ENCODE results near the gene BEST1. TPM values are rescaled to one million over a fixed set of nuclear protein-coding genes. Genes with fewer than 3 reads are reported as not detected.
"Not testable (repeated sequence)": the region's sequence is repeated elsewhere in the genome, so short reads cannot be mapped to it uniquely, and the experiment has no call there.

Gene BEST1
- total and polyA plus RNA-seq, 2 donors = 2.0 to 6.7 TPM

DNA sequence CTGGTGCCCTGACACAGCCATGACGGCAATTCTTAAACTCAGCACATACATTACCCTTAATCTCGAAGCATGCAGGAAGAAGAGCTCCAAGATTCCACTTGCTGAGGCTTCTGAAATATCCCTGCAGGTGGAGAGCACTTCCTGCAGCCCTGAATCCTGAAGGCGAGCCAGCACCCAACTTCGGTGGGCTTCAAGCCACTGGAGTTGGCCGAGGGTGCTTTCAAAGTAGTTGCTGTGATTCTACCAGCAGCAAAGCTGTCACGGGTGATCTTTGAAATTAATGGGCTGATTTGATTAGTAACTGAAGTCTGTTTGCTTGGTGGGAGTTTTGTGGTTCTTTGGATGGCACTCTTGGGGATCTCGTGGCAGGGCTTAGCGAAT, 26.3 kb downstream of the BEST1 start:
- Histone ChIP-seq H3K27ac (ENCODE audit: low read depth) (no peak overlapping the region), H3K4me3 (ENCODE audit: low read depth, low read length) (no peak overlapping the region), H3K4me1 (ENCODE audit: insufficient read depth) (peaks cover 4% of the 10 kb centered on the region), H3K36me3 (ENCODE audit: insufficient read depth) (no peaks in the 10 kb centered on the region)
- no peak for DNase-seq (ENCODE audit: extremely low spot score)
- WGBS = 93% methylated on average over 8 of the region's 8 CpGs

DNA sequence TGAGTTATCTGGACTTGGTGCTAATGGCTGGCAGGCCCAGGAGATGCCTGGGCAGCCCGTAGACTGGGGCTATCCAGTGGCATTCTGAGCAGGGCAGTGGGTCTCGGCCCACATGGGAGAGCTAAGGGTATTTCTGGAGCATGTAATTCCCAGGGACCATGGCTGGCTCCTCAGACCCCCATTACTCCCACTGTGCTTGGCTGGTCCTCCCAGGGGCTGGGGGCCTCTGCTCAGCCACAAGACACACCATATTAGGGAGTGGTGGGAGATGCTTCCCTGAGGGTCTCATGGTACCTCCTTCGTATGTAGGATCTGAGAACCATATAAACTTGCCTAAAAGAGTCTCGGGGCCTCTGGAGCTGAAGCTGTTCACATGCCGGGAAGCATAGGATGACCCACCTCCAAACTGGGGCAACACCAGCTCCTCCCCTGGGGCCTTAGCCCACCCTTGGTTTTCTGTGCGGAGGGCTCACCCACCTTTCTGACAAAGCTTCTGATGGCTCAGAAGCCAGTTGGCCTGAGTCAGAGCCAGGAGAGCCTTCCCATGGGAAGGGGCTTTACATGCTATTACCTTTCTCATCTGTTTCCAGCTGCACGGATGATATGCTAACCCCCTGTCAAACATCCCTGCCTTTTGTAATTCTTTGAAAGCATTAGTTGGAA, 26.8 kb downstream of the BEST1 start:
- Histone ChIP-seq H3K4me3 (ENCODE audit: low read depth, low read length) (no peak overlapping the region), H3K36me3 (ENCODE audit: insufficient read depth) (no peaks in the 10 kb centered on the region), H3K27ac (ENCODE audit: low read depth) (no peak overlapping the region), H3K4me1 (ENCODE audit: insufficient read depth) (peaks cover 4% of the 10 kb centered on the region)
- no peak for DNase-seq (ENCODE audit: extremely low spot score)
- 82% methylated on average over 7 of the region's 7 CpGs for WGBS

DNA sequence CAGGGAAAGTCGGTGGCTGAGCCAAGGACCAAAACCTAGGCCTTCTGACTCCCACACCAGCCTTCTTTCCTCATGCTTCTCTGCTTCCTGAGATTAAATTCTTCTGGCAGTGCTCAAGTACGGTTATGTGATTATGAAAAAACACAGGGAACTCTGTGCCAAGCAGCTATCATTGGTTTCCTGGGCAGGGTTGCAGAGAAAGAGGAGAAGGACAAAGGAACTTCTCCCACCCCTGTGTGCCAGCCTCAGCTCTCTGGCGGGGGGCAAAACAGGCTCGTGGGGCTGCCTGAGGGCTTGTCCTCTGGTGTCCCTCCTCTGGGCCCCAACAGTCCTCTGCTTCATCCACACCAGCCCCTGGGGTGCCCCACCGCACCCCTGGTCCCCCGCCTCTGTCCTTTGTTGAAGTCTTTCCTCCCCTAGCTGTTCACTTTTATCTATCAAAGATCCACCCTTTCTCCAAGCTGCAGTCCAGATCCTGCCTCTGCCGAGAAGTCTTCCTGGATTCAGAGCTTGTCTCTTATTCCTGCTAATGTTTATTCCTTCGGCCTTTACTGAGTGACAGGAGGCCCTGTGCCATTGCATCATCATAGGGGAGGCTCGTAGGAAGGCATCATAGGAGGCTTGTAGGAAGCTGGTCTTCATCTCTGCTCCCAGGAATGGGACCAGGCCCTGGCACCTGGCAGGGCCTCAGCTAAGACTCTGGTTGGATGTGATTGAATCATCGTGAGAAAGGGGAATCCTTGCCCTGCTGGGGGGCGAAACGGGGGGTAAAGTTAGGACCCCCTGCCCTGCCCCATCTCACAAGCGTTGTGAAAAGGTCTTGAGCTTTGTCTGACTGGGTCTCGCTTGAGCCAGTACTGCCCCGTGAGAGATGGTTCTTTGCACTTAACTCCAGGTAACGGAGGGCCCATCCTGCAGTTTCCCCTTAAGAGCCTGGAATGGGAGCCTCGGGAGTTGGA, 28.8 kb downstream of the BEST1 start:
- WGBS = 73% methylated on average over 17 of the region's 17 CpGs
- no peak overlapping the region for H3K27ac ChIP-seq (ENCODE audit: low read depth)
- no peaks in the 10 kb centered on the region for H3K36me3 ChIP-seq (ENCODE audit: insufficient read depth)
- no peaks in the 10 kb centered on the region for H3K4me1 ChIP-seq (ENCODE audit: insufficient read depth)
- H3K4me3 ChIP-seq (ENCODE audit: low read depth, low read length) = no peak overlapping the region
- no peak for DNase-seq (ENCODE audit: extremely low spot score)

DNA sequence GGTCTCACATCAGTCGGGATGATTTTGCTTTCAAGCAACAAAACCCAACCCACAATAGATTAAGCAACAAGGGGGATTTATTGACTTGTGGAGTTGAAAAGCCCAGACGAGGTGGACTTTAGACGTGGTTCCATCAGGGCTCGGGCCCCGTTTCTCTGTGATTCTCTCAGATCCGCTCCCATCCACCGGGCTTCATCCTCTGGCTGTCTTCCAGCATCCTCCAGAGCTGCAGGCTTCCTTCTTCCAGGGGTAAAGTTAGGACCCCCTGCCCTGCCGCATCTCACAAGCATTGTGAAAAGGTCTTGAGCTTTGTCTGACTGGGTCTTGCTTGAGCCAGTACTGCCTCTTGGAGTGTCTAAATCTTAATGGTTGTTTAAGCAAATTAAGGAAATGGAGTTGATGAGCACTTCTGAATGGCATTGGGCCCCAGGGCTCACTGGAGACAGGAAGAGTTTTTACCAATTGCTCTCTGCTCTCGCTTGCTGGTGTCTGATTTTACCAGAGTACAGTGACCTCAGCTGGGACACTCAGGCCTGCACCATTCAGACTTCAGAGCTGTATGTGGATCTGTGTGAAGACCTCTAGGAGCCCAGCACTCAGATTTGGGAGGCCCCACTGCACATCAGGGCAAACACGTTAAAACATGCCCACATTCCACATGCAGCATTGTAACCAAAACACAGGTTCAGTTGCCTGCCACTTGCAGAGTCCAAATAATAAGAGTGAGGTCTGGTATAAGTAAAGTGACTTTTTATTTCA, 30.8 kb downstream of the BEST1 start:
- H3K4me3 ChIP-seq (ENCODE audit: low read depth, low read length) = no peak overlapping the region
- no peaks in the 10 kb centered on the region for H3K36me3 ChIP-seq (ENCODE audit: insufficient read depth)
- H3K4me1 ChIP-seq (ENCODE audit: insufficient read depth) = no peaks in the 10 kb centered on the region
- 77% methylated on average over 10 of the region's 10 CpGs for WGBS
- no peak overlapping the region for H3K27ac ChIP-seq (ENCODE audit: low read depth)
- DNase-seq (ENCODE audit: extremely low spot score) = no peak

DNA sequence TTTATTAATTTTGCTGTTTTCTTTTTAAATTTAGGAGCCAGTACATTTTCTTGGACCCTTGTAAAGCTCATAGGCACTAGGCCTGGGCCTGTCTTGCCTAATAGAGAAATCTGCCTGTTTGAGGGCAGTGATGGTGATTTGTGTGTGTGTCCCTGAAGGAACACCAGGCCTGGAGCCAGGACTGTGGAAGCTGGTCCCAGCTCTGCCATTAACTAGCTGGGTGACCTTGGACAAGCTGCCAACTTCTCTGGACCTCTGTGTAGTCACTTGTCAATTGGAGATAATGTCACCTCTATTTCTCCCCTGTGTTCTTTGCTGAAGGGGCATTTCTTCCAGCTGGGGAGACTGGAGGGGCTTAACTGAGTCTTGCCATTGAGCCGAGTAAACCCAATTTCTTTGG, 33.3 kb downstream of the BEST1 start:
- 92% methylated on average over 1 of the region's 1 CpG for WGBS
- no peaks in the 10 kb centered on the region for H3K4me1 ChIP-seq (ENCODE audit: insufficient read depth)
- no peaks in the 10 kb centered on the region for H3K36me3 ChIP-seq (ENCODE audit: insufficient read depth)
- DNase-seq (ENCODE audit: extremely low spot score) = no peak
- no peak overlapping the region for H3K27ac ChIP-seq (ENCODE audit: low read depth)
- H3K4me3 ChIP-seq (ENCODE audit: low read depth, low read length) = no peak overlapping the region

DNA sequence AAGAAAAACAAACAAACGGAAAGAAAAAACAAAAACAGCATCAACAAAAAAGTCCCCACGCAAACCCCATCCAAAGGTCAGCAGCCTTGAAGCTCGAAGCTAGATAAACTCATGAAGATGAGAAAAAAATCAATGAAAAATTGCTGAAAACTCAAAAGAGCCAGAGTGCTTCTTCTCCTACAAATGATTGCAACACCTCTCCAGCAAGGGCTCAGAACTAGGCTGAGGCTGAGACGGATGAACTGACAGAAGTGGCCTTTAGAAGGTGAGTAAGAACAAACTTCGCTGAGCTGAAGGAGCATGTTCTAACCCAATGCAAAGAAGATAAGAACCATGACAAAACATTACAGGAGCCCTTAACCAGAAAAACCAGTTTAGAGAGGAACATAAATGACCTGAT, 35.7 kb downstream of the BEST1 start:
- peak; percentile 72 for DNase-seq (ENCODE audit: extremely low spot score)
- Histone ChIP-seq H3K36me3 (ENCODE audit: insufficient read depth) (no peaks in the 10 kb centered on the region), H3K27ac (ENCODE audit: low read depth) (no peak overlapping the region), H3K4me1 (ENCODE audit: insufficient read depth) (no peaks in the 10 kb centered on the region), H3K4me3 (ENCODE audit: low read depth, low read length) (no peak overlapping the region)
- whole genome bisulfite sequencing = 85% methylated on average over 5 of the region's 5 CpGs

DNA sequence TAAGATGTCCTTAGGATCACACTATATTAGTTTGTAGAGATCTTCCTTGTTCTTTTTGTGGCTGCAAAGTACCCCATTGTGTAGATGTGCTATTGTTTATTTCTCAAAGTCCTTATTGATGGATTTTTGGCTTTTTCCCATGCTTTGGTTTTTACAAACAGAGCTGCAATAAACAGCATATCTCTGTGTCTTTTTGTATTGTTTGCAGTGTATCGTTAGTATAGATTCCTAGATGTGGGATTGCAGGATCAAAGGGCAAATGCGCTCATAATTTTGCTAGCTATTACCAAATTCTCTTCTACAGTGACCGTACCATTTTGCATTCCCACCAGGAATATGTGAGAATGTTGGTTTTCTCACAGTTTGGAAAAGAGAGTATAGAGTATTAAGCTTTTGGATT, 44.8 kb downstream of the BEST1 start:
- 79% methylated on average over 3 of the region's 3 CpGs for WGBS
- Histone ChIP-seq H3K27ac (ENCODE audit: low read depth) (no peak overlapping the region), H3K36me3 (ENCODE audit: insufficient read depth) (no peaks in the 10 kb centered on the region), H3K4me3 (ENCODE audit: low read depth, low read length) (no peak overlapping the region), H3K4me1 (ENCODE audit: insufficient read depth) (no peaks in the 10 kb centered on the region)
- DNase-seq (ENCODE audit: extremely low spot score) = no peak

DNA sequence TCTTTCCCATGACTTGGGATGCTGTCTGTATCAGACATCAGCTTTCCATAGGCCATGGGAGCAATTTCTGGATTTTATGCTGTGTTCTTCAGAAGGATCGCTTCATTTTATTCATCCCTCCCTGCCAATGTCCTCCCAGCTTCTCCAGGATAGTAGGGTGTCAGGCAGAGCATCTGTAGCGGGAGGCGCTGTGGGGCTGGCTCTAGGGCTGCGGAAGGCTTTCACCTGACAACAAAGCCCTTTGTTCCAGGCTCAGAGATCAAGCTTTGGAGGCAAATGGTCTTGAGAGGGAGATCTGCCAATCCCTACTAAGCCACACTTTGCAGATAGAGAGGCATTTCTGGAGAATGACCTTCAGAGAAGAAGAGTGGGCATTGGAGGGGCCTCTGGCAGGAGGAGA, 46.8 kb downstream of the BEST1 start:
- no peak overlapping the region for H3K4me3 ChIP-seq (ENCODE audit: low read depth, low read length)
- H3K27ac ChIP-seq (ENCODE audit: low read depth) = no peak overlapping the region
- WGBS = 93% methylated on average over 4 of the region's 4 CpGs
- H3K36me3 ChIP-seq (ENCODE audit: insufficient read depth) = no peaks in the 10 kb centered on the region
- H3K4me1 ChIP-seq (ENCODE audit: insufficient read depth) = no peaks in the 10 kb centered on the region
- DNase-seq (ENCODE audit: extremely low spot score) = no peak

DNA sequence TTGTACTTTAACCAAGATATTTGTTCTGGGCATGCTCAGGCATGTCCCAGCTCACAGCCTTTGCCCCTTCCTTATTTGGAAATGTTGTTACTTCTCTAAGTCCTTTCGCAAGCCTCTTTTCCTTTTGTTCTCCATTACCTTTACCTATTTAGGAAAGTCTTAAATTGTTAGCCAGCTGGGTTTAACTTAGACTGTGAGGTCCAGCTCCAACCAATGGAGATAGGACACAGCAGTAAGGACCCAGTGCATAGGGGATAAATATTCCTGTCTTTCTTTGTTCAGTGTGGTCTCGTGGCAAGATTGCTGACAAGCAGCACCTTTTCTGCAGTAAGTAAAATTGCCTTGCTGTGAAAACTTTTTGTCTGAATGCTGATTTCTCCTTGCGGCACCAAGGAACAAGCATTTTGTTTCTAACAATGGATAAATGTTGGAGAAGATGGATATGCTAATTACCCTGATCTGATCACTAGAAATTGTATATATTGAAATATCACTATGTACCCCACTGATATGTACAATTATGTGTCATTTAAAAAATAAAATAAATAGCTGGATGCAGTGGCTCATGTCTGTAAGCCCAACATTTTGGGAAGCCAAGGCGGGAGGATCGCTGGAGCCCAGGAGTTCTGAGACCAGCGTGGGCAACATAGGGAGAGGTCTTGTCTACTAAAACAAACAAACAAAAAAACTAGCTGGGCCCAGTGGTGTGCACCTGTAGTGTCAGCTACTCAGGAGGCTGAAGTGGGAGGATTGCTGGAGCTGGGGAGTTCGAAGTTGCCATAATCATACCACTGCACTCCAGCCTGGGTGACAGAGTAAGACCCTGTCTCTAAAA, 49.2 kb downstream of the BEST1 start:
- no peaks in the 10 kb centered on the region for H3K4me1 ChIP-seq (ENCODE audit: insufficient read depth)
- no peak for DNase-seq (ENCODE audit: extremely low spot score)
- H3K27ac ChIP-seq (ENCODE audit: low read depth) = no peak overlapping the region
- H3K4me3 ChIP-seq (ENCODE audit: low read depth, low read length) = no peak overlapping the region
- WGBS = 96% methylated on average over 7 of the region's 7 CpGs
- H3K36me3 ChIP-seq (ENCODE audit: insufficient read depth) = no peaks in the 10 kb centered on the region

DNA sequence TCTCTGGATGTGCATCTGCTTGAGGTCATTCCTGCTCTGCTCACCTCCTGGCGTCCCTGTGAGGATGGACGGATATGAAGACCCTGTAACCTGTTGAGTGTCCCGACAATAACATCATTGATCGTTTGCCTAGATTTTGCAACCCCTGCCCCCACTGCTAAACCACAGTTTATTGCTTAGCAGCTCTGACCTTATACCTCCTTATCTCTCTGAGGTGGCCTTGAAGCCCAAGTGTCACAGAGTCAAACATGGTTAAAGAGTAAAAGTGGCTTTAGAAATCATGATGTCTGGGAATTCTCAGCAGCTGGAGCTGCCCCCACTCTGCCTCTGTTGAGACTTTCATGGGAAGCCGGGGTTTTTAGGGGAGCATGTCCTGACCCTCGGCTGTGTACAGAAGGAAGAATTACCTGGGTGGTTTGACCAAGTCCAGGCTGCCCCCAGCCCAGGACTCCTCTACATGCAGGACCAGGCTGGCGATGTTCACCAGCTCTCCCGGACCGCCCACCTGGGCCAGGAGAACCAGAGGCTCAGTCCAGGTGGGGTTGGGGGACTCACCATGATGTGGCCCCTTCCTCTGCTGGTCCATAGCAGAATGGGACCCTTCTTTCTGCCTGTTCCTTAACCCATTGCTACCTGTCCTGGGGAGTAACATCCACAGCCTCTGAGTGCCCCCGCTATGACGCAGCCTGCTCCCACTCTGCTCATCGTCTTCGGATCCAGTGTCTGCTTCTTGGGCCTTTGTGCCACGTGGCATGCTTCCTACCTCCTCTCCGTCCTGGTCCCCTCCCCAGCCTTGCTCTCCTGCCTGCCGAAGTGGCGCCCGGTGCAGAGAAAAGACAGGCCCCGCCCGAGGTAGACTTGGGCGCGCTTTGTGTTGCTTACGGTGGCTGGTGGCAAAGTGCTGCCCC, 50.6 kb downstream of the BEST1 start:
- WGBS = 85% methylated on average over 23 of the region's 23 CpGs
- no peak for DNase-seq (ENCODE audit: extremely low spot score)

DNA sequence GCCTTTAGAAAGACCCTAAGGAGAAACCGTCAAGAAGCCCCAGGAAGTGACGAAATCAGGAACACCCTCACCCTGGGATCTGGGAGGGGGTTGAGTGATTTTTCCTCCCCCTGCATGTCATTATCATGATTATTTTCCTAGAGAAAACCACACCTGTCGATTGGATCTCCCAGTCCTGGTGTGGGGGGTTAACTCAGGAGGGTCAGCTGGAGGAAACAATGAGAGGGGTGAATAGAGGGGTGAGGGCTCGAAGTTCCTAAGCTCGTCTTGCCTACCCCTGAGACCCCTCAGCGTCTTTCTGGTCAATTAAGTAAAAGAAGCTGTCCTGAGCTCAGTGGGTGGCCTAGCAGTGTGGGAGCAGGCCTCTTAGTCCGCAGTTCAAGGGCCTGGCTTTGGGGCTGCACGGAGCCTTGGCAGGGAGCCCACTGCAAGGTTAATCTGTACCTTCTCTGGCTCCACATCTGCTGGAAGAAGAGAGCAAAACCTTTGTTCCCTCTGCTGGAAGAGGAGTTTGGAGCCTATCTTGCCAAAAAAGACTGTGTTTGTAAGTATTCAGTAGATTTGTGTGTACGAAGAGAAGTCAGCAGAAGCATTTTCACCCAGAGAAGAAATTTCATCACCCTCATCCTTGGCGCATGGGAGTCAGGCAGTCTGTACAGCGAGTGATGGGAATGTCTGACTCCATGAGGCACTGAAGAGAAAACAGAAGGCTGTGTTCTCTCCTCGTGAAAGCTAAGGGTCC, 51.5 kb downstream of the BEST1 start:
- Histone ChIP-seq H3K36me3 (ENCODE audit: insufficient read depth) (no peaks in the 10 kb centered on the region), H3K4me1 (ENCODE audit: insufficient read depth) (no peaks in the 10 kb centered on the region), H3K4me3 (ENCODE audit: low read depth, low read length) (no peak overlapping the region), H3K27ac (ENCODE audit: low read depth) (no peak overlapping the region)
- DNase-seq (ENCODE audit: extremely low spot score) = no peak
- 55% methylated on average over 12 of the region's 12 CpGs for WGBS

More for the DNA sequence above, 50.6 kb downstream of the BEST1 start:
- H3K4me3 ChIP-seq (ENCODE audit: low read depth, low read length) = no peak overlapping the region
- H3K27ac ChIP-seq (ENCODE audit: low read depth) = no peak overlapping the region
- H3K4me1 ChIP-seq (ENCODE audit: insufficient read depth) = no peaks in the 10 kb centered on the region
- no peaks in the 10 kb centered on the region for H3K36me3 ChIP-seq (ENCODE audit: insufficient read depth)

DNA sequence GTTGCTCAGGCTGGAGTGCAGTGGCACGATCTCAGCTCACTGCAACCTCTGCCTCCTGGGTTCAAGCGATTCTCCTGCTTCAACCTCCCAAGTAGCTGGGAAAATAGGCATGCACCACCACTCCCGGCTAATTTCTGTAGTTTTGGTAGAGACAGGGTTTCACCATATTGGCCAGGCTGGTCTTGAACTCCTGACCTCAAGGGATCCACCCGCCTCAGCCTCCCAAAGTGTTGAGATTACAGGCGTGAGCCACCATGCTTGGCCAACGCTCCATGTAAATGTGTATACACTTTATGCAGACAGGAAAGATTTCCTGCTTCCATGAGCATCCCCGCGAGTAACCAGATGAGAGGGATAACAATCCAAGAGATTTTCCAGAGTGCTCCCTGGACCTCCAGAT, 52.1 kb downstream of the BEST1 start:
- H3K27ac ChIP-seq (ENCODE audit: low read depth); H3K4me1 ChIP-seq (ENCODE audit: insufficient read depth); DNase-seq (ENCODE audit: extremely low spot score); H3K4me3 ChIP-seq (ENCODE audit: low read depth, low read length); H3K36me3 ChIP-seq (ENCODE audit: insufficient read depth): not testable (repeated sequence)
- 91% methylated on average over 8 of the region's 8 CpGs for WGBS
